GM19099 (cell line): ENCODE measurements around the gene EIF4E.
A peak's percentile ranks its signal among the peaks of the same experiment; 100 is the strongest.

ENCODE experiments used
- POLR2A ChIP-seq: IDR thresholded peaks from 3 replicates; pipeline ENCODE4 v1.6.1; 2011; ENCODE audit warnings: low read depth; ENCODE audit not compliant: insufficient read length; ENCODE audit errors: extremely low read depth

Gene EIF4E

GRCh38 chr4:98928505-98929340 is at the start of gene EIF4E:
EIF4E (minus strand) TSS chr4:98929133; CDS start chr4:98929112, 21 bp downstream.
- peak; percentile 77 for TF ChIP-seq POLR2A

- no peak for TF ChIP-seq POLR2A
Measured at GRCh38 chr4:98977557-98977956, 48.6 kb upstream of the EIF4E start.

GRCh38 chr4:98976716-98977115 is 47.8 kb upstream of the EIF4E start:
- no peak for TF ChIP-seq POLR2A

GRCh38 chr4:98969878-98970785 is 41.2 kb upstream of the EIF4E start:
- TF ChIP-seq POLR2A = no peak

- no peak for TF ChIP-seq POLR2A
Measured at GRCh38 chr4:98967786-98968329, 38.9 kb upstream of the EIF4E start.

GRCh38 chr4:98966926-98967325 is 38.0 kb upstream of the EIF4E start:
- TF ChIP-seq POLR2A = no peak

- no peak for TF ChIP-seq POLR2A
Measured at GRCh38 chr4:98963538-98964433, 34.9 kb upstream of the EIF4E start.

GRCh38 chr4:98961770-98962169 is 32.8 kb upstream of the EIF4E start:
- no peak for TF ChIP-seq POLR2A

GRCh38 chr4:98959411-98959810 is 30.5 kb upstream of the EIF4E start:
- no peak for TF ChIP-seq POLR2A

- no peak for TF ChIP-seq POLR2A
Measured at GRCh38 chr4:98958065-98958464, 29.1 kb upstream of the EIF4E start.

GRCh38 chr4:98955229-98955628 is 26.3 kb upstream of the EIF4E start:
- no peak for TF ChIP-seq POLR2A

GRCh38 chr4:98951710-98952109 is 22.8 kb upstream of the EIF4E start:
- TF ChIP-seq POLR2A = no peak

- TF ChIP-seq POLR2A = no peak
Measured at GRCh38 chr4:98950925-98951324, 22.0 kb upstream of the EIF4E start.

GRCh38 chr4:98946359-98946758 is 17.4 kb upstream of the EIF4E start:
- no peak for TF ChIP-seq POLR2A

- no peak for TF ChIP-seq POLR2A
Measured at GRCh38 chr4:98945297-98945850, 16.4 kb upstream of the EIF4E start.

GRCh38 chr4:98939892-98940298 is 11.0 kb upstream of the EIF4E start:
- TF ChIP-seq POLR2A = no peak
